Cerebellar nuclear complex (tissue), 1 donor: ENCODE results near the gene PNKP.

Experiments used
- DNase-seq, 2 experiments: peaks; one replicate each; lab custom pipeline; 2025; lab: John Stamatoyannopoulos, UW

The PNKP gene

GRCh38 chr19:49866933-49867782 lies at the start of gene PNKP:
Gene PNKP (minus strand): TSS chr19:49867576. CDS start chr19:49867204, 372 bp downstream.
- peak in 1 of 2 experiments; percentile 82 for DNase-seq

DNA sequence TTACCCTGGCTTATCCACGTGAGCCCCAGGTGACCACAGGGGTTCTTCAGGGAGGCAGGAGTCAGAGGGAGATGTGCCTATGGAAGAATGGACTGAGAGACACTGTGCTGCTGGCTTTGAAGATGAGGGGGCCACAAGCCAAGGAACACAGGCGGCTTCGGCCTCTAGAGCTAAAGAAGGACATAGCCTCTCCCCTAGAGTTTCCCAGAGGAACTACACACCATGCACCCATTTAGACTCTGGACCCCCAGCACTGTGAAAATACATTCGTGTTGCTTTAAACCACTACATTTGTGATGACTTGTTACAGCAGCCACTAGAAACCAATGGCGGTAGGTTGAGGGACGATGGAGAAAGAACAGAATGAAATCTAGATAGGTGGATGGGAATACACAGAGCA lies 47.9 kb upstream of the PNKP start:
- no peak for DNase-seq

DNA sequence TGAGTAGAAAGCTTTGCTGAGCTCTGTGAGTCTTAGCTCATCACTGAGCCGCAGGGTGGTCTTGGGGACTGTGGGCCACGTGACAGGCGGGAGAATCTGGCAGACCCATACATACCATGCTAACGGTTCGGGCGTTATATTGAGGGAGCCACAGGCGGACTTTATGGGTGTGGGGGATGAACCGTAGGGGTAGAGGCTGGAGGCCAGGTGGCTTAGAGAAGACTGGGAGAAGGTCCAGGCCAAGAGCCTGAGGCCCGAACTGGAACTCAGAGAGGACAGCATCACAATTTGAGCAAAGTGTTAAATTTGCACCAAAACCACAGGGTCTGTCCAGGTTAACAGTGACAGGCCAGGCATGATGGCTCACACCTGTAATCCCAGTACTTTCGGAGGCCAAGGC lies 46.3 kb upstream of the PNKP start:
- no peak for DNase-seq

- DNase-seq = no peak
Measured at GRCh38 chr19:49912965-49913685, 45.7 kb upstream of the PNKP start.

DNA sequence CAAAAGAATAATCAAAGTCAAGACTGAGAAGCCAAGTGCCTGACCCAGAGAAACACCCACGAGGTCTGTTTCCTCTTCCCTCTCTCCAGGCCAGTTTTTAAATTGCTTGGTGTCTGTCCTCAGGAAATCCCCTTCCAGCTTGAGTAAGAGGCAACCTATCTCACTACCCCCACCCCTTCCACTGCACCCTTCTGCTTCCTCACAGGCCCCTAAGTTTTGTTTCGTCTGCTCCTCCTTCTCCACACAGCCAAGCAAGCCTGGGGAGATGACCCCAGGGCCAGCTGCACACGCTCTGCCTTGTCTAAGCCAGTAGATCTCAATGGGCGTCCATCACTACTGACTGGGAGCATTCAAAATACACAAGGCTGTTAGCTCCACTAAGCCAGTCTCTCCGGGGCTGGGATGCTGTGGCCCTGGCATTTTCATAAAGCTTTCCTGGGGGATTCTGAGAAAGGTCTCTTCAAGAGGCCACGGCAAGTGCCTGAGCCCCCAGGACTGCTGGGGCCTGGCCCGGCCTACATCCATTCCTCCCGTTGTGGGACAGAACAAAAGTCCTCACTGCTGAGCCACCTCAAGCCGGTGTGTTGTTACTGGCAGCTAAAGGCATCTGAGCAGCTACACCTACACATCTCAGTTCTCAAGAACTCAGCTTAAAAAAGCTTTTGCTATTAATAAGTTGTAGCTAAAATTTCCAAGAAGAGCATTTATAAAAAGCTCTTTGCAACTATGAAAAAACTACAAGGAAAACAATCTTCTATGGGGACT lies 44.2 kb upstream of the PNKP start:
- no peak for DNase-seq

- no peak for DNase-seq
Measured at GRCh38 chr19:49910179-49910578, 42.8 kb upstream of the PNKP start.

GRCh38 chr19:49908480-49909420 lies 41.4 kb upstream of the PNKP start:
- no peak for DNase-seq

DNA sequence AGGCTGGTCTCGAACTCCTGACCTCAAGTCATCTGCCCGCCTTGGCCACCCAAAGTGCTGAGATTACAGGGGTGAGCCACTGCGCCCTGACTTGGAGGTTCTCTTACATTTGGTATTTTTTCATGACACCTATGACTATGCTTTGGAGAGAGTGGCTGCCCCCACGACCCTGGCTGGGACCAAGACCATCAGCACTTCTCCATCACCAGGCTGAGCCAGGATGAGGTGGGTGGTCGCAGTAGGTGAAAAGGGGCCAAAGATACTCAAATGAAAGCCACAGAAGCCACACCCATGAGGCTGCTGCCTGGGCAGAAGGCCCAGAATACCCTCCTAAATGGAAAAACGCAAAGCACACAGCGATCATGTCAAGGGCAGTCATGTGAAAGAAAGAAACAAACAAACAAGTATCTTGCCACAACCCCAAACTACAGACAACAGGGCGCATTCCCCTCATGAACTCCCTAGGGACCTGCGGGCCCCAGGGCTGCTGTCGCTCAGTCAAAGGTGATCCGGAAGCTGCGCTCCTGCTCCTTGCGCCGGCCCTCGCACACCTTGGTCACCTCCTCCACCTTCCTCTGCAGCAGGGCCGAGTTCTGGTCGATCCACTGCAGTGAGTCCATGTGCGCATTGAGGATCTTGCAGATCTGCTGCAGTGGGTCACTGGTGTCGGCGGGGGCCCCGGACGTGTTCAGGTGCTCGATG lies 40.5 kb upstream of the PNKP start:
- DNase-seq = no peak

DNA sequence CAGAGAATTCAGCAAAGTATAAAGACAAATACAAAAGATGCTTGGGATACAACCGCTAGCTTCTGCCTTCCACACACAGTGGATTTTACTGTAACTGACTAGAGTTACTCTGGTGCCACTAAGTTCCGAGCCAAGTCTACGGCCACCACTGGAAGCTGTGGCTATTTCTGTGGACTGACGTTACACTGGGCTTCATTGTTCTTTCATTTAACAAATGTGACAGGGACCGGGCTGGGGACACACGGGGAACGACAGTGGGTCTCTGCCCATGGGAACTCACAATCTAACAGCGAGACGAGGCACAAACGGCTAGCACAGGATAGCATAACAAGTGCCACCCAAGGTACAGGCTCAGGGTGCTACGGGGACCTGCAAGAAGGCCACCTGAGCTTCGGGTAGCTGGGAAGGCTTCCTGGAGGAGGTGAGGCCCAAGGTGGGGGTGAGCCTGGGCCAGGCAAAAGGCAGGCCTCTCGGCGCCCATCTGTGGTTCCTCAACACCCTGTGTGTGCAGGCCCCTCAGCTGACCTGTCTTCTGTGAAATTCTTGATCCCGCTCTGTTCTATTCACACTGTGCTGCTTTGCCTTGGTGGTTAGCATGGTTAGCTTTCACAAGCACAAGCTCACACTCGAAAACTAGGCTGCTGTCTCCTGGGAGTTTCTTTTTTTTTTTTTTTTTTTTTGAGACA lies 39.6 kb upstream of the PNKP start:
- DNase-seq = no peak

DNA sequence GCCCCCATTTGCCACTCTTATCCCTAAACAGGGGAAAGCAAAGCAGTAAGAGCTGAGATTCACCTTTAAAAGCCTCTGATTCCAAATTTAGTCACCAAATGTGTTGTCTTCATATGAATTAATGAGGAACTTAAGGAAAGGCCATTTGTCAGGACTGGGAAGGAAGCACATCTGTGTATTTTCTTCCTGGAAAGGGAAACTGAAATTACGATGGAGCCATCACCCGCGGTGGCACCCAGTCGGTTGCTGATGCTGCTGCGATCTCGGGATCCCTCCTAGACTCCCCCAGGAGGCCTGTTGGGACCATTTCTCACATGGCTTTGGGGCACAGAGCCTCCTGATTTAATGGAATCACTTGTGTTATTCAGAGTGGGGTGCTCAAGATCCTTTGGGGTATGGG lies 36.8 kb upstream of the PNKP start:
- DNase-seq = no peak

DNA sequence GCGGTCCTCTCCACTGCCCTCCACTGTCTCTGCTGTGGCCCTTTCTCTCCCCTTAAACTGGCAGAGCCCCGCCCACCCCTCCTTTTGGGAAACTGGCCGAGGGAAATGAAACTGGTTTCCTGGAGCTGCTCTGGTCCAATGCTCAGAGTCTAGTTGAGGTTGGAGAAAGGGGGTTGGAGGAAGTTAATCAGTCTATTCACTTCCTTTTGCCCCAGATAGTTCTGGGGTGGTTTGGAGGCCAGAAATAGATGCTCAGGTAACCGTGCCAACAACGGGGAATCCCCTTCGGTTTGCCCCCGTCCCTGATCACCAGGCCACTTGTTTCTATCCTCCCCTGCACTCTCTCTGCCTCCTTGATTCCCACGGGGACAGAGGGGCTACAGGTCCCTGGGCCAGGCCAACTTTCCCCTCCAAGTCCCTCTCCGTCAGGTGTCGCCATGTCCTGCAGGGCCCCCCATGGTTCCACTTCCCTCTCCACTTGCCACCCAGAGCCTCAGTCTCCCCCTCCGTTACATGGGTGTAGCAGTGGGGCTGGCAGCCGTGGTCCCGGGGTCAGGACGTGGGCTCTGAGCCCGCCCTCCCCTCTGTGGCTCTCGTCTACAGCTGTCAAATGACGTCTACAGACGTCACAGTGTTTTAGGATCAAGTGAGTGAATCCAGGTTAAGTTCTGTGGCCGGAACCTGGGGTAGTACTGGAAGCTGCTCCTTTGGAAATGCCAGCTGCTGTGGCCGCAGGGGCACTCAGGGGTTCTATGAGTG lies 29.7 kb upstream of the PNKP start, which contains the start of gene IL4I1:
Gene IL4I1 (minus strand): TSS at position 25 of the 759 bp plus-strand sequence. CDS start 727 bp downstream, outside the sequence.
- DNase-seq = no peak

- no peak for DNase-seq
Measured at GRCh38 chr19:49895566-49896297, 28.4 kb upstream of the PNKP start.

DNA sequence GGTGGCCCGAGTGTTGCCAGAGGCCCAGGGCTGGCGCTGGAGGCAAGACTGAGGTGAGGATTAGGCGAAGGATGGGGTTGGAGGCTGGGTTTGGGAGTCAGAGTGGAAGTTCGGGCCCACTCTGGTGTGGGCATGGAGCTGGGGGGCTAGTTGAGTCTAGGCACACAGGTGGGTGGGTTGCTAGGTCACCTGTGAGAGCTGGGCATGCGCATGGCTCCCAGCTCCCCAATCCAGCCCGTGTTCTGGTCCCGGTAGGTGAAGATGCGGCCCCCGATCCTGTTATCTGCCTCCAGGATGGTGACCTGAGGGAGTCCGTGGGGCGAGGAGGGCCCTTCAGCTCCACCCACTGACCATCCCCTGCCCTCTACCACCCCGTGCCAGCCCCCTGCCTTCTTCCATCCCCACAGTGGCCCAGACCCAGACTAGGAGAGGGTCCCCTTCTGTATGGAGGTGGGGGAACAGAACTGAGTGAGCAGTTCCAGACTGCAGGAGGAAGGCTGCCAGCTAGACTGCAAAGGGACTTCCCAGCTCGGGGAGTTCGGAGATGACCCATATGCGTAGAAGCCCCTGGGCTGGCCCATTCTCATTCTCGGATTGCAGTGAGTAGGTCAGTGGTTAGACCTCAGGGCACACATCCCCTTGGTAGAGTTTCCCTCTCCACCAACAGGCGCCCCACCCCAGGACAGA lies 27.6 kb upstream of the PNKP start:
- DNase-seq = no peak

- DNase-seq = no peak
Measured at GRCh38 chr19:49894011-49894664, 26.8 kb upstream of the PNKP start.

GRCh38 chr19:49892716-49893115 lies 25.3 kb upstream of the PNKP start:
- no peak for DNase-seq

- DNase-seq = no peak
Measured at GRCh38 chr19:49891393-49891792, 24.0 kb upstream of the PNKP start.
